CD4-positive, alpha-beta T cell (primary cell): ENCODE data around the gene ZNF28. TPM values are rescaled to one million over a fixed set of nuclear protein-coding genes. Genes with fewer than 3 reads are reported as not detected.
A peak's percentile ranks its signal among the peaks of the same experiment; 100 is the strongest.

Experiments
- ATAC-seq: fragments of 200-7000 bp; cut with Tn5 transposase; one replicate; pipeline ENCODE4 v1.10.0; 2022; ENCODE audit warnings: mild to moderate bottlenecking; ENCODE audit not compliant: poor library complexity
- CTCF ChIA-PET: fragments of 350-600 bp; sonication (Branson Sonifier 250); formaldehyde crosslinking; loops from one replicate; lab custom pipeline; 2021; ENCODE audit warnings: antibody characterized with exemption, inconsistent platforms; lab: Charles Lee
- POLR2A ChIA-PET: fragments of 350-600 bp; sonication (Branson Sonifier 250); formaldehyde crosslinking; loops from one replicate; lab custom pipeline; 2021; ENCODE audit warnings: antibody characterized with exemption, inconsistent platforms; lab: Charles Lee
- DNase-seq, 14 experiments: peaks; one replicate each; pipeline ENCODE4 v3.0.0-alpha.2; 2013 to 2020; ENCODE audit warnings: mixed read lengths in 2 of 14
- H3K27ac ChIP-seq, 2 donors: one replicate each; pipeline versions ENCODE4 v1.5.1 to v1.7.0; 2013; ENCODE audit warnings: low read length in 2 of 2, low read depth in 1 of 2, mild to moderate bottlenecking in 1 of 2
- H3K27me3 ChIP-seq, 2 experiments: 1 replicate in 1 of 2; 2 replicates in 1 of 2; pipeline versions ENCODE4 v1.6.1 to v1.7.0; 2013; ENCODE audit warnings: low read length in 2 of 2, control low read depth in 1 of 2, mild to moderate bottlenecking in 1 of 2, moderate library complexity in 1 of 2; ENCODE audit not compliant: insufficient read depth in 2 of 2, control insufficient read depth in 1 of 2
- H3K36me3 ChIP-seq: one replicate; pipeline ENCODE4 v1.6.1; 2013; ENCODE audit warnings: low read length, control low read depth; ENCODE audit not compliant: insufficient read depth
- H3K4me1 ChIP-seq: one replicate; pipeline ENCODE4 v1.6.1; 2013; ENCODE audit warnings: low read length, control low read depth; ENCODE audit not compliant: insufficient read depth
- H3K4me3 ChIP-seq: one replicate; pipeline ENCODE4 v1.5.1; 2013; ENCODE audit warnings: mild to moderate bottlenecking, low read length, moderate library complexity
- H3K9me3 ChIP-seq, 2 experiments: 1 replicate in 1 of 2; 2 replicates in 1 of 2; pipeline versions ENCODE4 v1.6.1 to v1.7.0; 2013; ENCODE audit warnings: low read length in 2 of 2, mild to moderate bottlenecking in 2 of 2, control low read depth in 1 of 2, moderate library complexity in 1 of 2; ENCODE audit not compliant: control insufficient read depth in 1 of 2, insufficient read depth in 1 of 2
- H3K27ac Mint-ChIP-seq: one replicate; pipeline ENCODE4 v1.8.0; 2020; ENCODE audit warnings: mixed read lengths
- H3K27me3 Mint-ChIP-seq: one replicate; pipeline ENCODE4 v1.8.0; 2021; ENCODE audit warnings: mixed read lengths
- H3K36me3 Mint-ChIP-seq: one replicate; pipeline ENCODE4 v1.8.0; 2021; ENCODE audit warnings: low read depth, mixed read lengths
- H3K4me1 Mint-ChIP-seq: one replicate; pipeline ENCODE4 v1.8.0; 2021; ENCODE audit warnings: low read depth, mixed read lengths
- H3K4me3 Mint-ChIP-seq: one replicate; pipeline ENCODE4 v1.8.0; 2020; ENCODE audit warnings: mild to moderate bottlenecking, mixed read lengths
- H3K9me3 Mint-ChIP-seq: one replicate; pipeline ENCODE4 v1.8.0; 2020; ENCODE audit warnings: mixed read lengths
- CTCF ChIP-seq: fragments of 200-600 bp; IDR thresholded peaks from one replicate; pipeline ENCODE4 v1.8.0; 2022; ENCODE audit warnings: antibody characterized with exemption, mild to moderate bottlenecking
- intact Hi-C, 2 experiments: fragments of 100-400 bp; cut with DNase I in 1 of 2; cut with micrococcal nuclease in 1 of 2; formaldehyde crosslinking; loops; one replicate each; pipeline versions ENCODE4 v1.15.1 to v1.9.0; 2023 to 2025; cut with DNase I, micrococcal nuclease
- total RNA-seq, 174 experiments: library from RNA in 2 of 174; stranded (reverse) in 2 of 174; gene quantifications; one replicate each; pipeline ENCODE4 v1.2.3 and lab custom pipeline; 2021 to 2026

Gene ZNF28
- total RNA-seq, 2 experiments from 2014 or later = 3.5 to 5.4 TPM

- intact Hi-C loops = loop anchor here in 1 of 2 experiments (2.0 kb wide), 1 partner anchor 407 kb away; no protein-coding TSS in a partner anchor
Measured at GRCh38 chr19:52749780-52750179, 71.7 kb downstream of the ZNF28 start.

DNA sequence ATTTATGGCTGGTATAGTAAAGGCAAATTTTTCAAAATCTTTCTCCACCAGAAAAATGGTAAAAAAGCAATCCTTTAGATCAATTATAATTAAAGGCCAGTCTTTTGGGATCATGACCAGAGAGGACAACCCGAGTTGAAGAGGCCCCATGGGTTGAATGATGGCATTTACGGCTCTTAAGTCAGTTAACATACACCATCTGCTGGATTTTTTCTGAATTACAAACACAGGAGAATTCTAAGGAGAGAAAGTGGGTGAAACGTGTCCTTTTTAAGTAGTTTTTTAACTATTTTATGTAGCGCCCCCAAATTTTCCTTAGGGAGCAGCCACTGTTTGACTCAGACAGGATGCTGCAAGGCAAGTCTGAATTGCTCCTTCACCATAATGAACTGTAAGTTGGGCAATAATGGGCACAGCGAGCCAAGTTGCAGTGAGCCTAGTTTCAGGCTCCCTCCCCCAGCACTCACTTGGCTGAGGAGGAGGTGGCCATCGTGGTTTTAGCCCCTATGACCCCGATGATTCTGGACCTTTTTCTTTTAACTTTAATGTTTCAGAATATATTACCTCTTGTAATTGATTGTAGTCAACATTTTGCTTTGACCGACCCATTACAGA lies 73.0 kb downstream of the ZNF28 start:
- Histone ChIP-seq H3K4me3 (no peak overlapping the region), H3K36me3 (no peaks in the 10 kb centered on the region), H3K4me1 (no peaks in the 10 kb centered on the region), H3K9me3 (no peaks in the 10 kb centered on the region), H3K27ac (no peak overlapping the region), H3K27me3 (no peaks in the 10 kb centered on the region)
- Mint-ChIP-seq H3K27me3 (no peaks in the 10 kb centered on the region), H3K27ac (no peak overlapping the region), H3K4me3 (no peak overlapping the region), H3K36me3 (no peaks in the 10 kb centered on the region), H3K9me3 (no peaks in the 10 kb centered on the region), H3K4me1 (peaks cover 8% of the 10 kb centered on the region)
- DNase-seq = peak in 4 of 14 experiments; percentile 26 to 74 (median 66)
- peak; percentile 24 for TF ChIP-seq CTCF
- intact Hi-C loops = loop anchor here in 1 of 2 experiments (1.0 to 2.0 kb wide), 2 partner anchors 406 to 500 kb away; no protein-coding TSS in a partner anchor
- ChIA-PET CTCF (interaction anchor here (1.7 kb wide), 1 partner anchor 500 kb away, joined by 5 read pairs; no protein-coding TSS in a partner anchor), POLR2A (no interaction called here)
- ATAC-seq = no peak

More at GRCh38 chr19:52749780-52750179, 71.7 kb downstream of the ZNF28 start:
- H3K36me3 ChIP-seq = no peaks in the 10 kb centered on the region
- Mint-ChIP-seq H3K4me3 (no peak overlapping the region), H3K27ac (no peak overlapping the region), H3K36me3 (no peaks in the 10 kb centered on the region), H3K9me3 (no peaks in the 10 kb centered on the region), H3K4me1 (peaks cover 8% of the 10 kb centered on the region), H3K27me3 (no peaks in the 10 kb centered on the region)
- no peak for TF ChIP-seq CTCF
- no peaks in the 10 kb centered on the region for H3K27me3 ChIP-seq
- no peak for ATAC-seq
- no peaks in the 10 kb centered on the region for H3K4me1 ChIP-seq
- no peak for DNase-seq
- POLR2A ChIA-PET = no interaction called here
- H3K4me3 ChIP-seq = no peak overlapping the region
- no peaks in the 10 kb centered on the region for H3K9me3 ChIP-seq
- CTCF ChIA-PET = no interaction called here
- no peak overlapping the region for H3K27ac ChIP-seq

Other genes with a start within 250 kb of the ZNF28 start
- 10 to 100 TPM; 58.7 to 60.2 TPM for gene ZNF83, start 183.3 kb downstream of the ZNF28 start, total RNA-seq
- gene ZNF611, start 86.6 kb downstream of the ZNF28 start, total RNA-seq = 10 to 100 TPM; 14.6 to 15.5 TPM
- 10 to 100 TPM; 11.2 to 13.4 TPM for gene ZNF600, start 34.8 kb downstream of the ZNF28 start, total RNA-seq
- gene ZNF468, start 36.0 kb upstream of the ZNF28 start, total RNA-seq = 10 to 100 TPM in 1 of 2 experiments, 1 to 10 TPM in 1; 8.4 to 11.6 TPM
- gene ZNF320, start 76.0 kb upstream of the ZNF28 start, total RNA-seq = 1 to 10 TPM; 7.2 to 7.4 TPM
- 1 to 10 TPM; 2.5 to 3.0 TPM for gene ZNF888, start 101.8 kb upstream of the ZNF28 start, total RNA-seq
- gene ZNF816, start 141.2 kb upstream of the ZNF28 start, total RNA-seq = 1 to 10 TPM; 3.6 to 5.5 TPM
- not detected for gene ERVV-1, start 192.3 kb upstream of the ZNF28 start, total RNA-seq
- not detected for gene ERVV-2, start 223.1 kb upstream of the ZNF28 start, total RNA-seq